HG02870 (cell line): ENCODE results near the gene INHBE.
"Not testable (repeated sequence)": the region's sequence is repeated elsewhere in the genome, so short reads cannot be mapped to it uniquely, and the experiment has no call there.

Experiments
- ATAC-seq: cut with Tn5 transposase; IDR thresholded peaks from one replicate; pipeline ENCODE4 v1.9.1; 2021; ENCODE audit warnings: mild to moderate bottlenecking, moderate library complexity; ENCODE audit not compliant: unreplicated experiment

INHBE gene

GRCh38 chr12:57454566-57455373, at the start of gene INHBE:
Gene INHBE, plus strand, starts transcription at chr12:57455307. Its CDS starts 230 bp downstream, at chr12:57455537.
- ATAC-seq, result no peak

GRCh38 chr12:57410534-57410933, 44.6 kb upstream of the INHBE start:
- no peak for ATAC-seq

GRCh38 chr12:57414160-57414559, 40.9 kb upstream of the INHBE start:
- ATAC-seq, result not testable (repeated sequence)

- no peak for ATAC-seq
These were observed 40.0 kb upstream of the INHBE start for GRCh38 chr12:57415088-57415487.

- no peak for ATAC-seq
These were observed 38.8 kb upstream of the INHBE start for GRCh38 chr12:57416039-57416996.

DNA sequence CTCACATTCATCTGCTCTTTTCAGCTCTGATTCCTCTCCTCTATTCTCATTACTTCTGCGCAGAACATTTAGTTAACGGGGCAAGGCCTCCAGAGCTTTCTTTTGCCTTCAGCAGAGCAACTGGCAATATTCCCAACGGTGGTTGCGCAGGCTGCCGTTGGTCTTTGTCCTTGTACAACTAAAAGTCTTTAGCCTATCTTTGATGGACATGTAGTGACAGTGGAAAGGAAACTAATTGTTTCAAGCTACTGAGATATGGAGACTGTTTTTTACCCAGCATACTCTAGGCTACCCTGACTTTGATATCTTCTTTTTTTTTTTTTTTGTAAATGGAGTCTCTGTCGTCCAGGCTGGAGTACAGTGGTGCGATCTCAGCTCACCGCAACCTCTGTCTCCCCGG, 36.9 kb upstream of the INHBE start:
- ATAC-seq, result no peak

GRCh38 chr12:57419495-57419894, 35.6 kb upstream of the INHBE start:
- no peak for ATAC-seq

GRCh38 chr12:57420482-57420881, 34.6 kb upstream of the INHBE start:
- ATAC-seq, result no peak

DNA sequence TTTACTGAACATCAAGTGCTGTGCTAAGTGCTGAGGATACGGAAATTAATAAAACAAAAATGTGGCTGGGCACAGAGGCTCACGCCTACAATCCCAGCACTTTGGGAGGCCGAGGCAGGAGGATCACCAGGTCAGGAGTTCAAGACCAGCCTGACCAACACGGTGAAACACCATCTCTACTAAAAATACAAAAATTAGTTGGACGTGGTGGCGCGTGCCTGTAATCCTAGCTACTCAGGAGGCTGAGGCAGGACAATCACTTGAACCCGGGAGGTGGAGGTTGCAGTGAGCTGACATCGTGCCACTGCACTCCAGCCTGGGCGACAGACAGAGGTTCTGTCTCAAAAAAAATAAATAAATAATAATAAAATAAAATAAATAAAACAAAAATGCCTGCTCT, 28.2 kb upstream of the INHBE start:
- not testable (repeated sequence) for ATAC-seq

GRCh38 chr12:57428965-57429364, 26.1 kb upstream of the INHBE start:
- no peak for ATAC-seq

- ATAC-seq, result no peak
These were observed 25.5 kb upstream of the INHBE start for GRCh38 chr12:57429473-57430111.

- ATAC-seq, result peak; percentile 42
These were observed 24.8 kb upstream of the INHBE start for GRCh38 chr12:57430112-57430930.

GRCh38 chr12:57430931-57431566, 24.1 kb upstream of the INHBE start, which contains the start of gene R3HDM2:
Gene R3HDM2, minus strand, starts transcription at chr12:57431043. Its CDS starts 120,615 bp downstream, at chr12:57310428.
- ATAC-seq, result peak; percentile 93

DNA sequence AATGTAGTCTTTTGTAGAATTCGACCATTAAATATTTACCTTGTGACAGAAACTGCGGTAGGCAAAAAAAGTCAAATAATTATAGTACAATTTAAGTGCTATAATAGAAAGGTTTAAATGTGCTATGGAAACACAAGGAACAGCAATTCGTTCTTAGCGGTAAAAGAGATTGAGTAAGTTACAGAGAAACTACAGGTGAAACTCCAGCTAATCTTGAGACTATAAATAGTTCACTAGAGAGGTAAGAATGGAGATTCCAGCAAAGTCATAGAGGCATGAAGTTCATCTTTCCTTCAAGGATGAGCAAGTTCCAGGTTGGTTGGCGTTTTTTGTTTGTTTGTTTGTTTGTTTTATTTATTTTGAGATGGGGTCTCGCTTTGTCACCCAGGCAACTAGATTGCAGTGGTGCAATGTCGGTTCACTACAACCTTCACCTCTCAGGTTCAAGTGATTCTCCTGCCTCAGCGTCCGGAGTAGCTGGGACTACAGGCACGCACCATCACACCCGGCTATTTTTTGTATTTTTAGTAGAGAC, 23.4 kb upstream of the INHBE start:
- ATAC-seq, result no peak

- ATAC-seq, result no peak
These were observed 21.7 kb upstream of the INHBE start for GRCh38 chr12:57433370-57433769.

DNA sequence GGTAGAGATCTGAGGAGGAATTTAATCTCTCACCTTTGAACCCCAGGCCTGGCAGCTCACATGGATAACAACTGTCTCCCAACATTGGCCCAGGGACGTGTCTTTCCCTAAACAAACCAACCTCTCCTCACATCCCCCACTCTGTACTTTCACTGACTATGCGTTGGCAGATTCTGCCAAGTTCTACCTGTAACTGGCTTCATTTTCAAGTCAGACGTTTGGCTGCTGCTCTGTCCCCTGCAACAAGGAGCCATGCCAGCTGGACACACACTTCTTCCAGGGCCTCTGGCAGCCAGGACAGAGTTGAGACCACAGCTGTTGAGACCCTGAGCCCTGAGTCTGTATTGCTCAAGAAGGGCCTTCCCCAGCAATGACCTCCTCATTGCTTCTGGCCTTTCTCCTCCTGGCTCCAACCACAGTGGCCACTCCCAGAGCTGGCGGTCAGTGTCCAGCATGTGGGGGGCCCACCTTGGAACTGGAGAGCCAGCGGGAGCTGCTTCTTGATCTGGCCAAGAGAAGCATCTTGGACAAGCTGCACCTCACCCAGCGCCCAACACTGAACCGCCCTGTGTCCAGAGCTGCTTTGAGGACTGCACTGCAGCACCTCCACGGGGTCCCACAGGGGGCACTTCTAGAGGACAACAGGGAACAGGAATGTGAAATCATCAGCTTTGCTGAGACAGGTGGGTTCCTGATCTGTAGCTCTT, 20.4 kb upstream of the INHBE start, which contains the start of gene INHBC:
Gene INHBC, plus strand, starts transcription at position 268 of the 707 bp plus-strand sequence. Its CDS starts 103 bp downstream, at position 371.
- no peak for ATAC-seq

DNA sequence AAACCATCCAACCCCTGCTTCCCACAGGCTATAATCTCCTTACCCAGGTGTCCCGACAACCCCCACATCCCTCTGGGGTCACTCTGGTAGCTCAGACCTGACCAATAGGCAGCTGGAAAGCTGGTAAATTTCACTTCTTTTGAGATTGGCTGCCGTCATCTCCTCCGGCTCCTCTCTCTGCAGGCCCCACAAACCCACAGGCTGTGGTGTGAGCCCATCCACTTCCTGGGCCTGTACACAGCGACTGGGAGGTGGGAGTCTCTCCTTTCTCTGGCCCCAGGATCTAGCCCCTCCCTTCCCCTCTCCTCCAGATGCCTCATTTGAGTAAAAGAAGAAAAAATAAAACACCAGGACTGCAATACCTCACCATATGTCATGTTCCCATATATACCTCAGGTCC, 19.8 kb upstream of the INHBE start:
- ATAC-seq, result no peak

DNA sequence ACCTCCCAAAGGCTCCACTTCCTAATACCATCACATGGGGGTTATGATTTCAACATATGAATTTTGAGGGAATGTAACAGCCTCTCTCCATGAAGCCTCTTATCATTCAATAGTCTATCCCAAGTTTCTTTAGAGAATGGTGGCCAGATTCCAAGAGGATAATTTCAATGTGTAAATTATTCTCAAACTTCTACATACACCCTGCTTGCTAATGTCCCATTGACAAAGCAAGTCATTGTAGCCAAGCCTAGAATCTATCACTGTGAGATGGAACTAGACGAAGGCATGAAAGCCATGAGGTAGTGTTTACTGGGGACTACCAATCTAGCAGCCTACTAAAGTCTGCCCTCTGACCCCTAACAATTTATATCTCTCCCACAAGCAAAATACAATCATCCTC, 16.7 kb upstream of the INHBE start:
- no peak for ATAC-seq

- no peak for ATAC-seq
These were observed 15.3 kb upstream of the INHBE start for GRCh38 chr12:57439762-57440266.
